ENCODE results near the gene MTMR4.
"Not testable (repeated sequence)": the region's sequence is repeated elsewhere in the genome, so short reads cannot be mapped to it uniquely, and the experiment has no call there.

The MTMR4 gene

GRCh38 chr17:58488428-58488890, 26.0 kb downstream of the MTMR4 start:
- no peak for DNase-seq

GRCh38 chr17:58487589-58488427, 26.6 kb downstream of the MTMR4 start, which contains the start of gene HSF5:
TSS of gene HSF5 (minus strand) at chr17:58488408. CDS start at chr17:58488274, 134 bp downstream.
- DNase-seq = peak; percentile 79

GRCh38 chr17:58484600-58484999, 29.8 kb downstream of the MTMR4 start:
- no peak for DNase-seq

GRCh38 chr17:58481798-58482197, 32.6 kb downstream of the MTMR4 start:
- DNase-seq = not testable (repeated sequence)

GRCh38 chr17:58480090-58480489, 34.3 kb downstream of the MTMR4 start:
- DNase-seq = no peak

- DNase-seq = no peak
Observed at GRCh38 chr17:58476812-58477211, 37.6 kb downstream of the MTMR4 start.

GRCh38 chr17:58475985-58476384, 38.5 kb downstream of the MTMR4 start:
- DNase-seq = no peak

- DNase-seq = no peak
Observed at GRCh38 chr17:58470356-58470755, 44.1 kb downstream of the MTMR4 start.

GRCh38 chr17:58468944-58469343, 45.5 kb downstream of the MTMR4 start:
- DNase-seq = no peak

- no peak for DNase-seq
Observed at GRCh38 chr17:58455491-58455890, 58.9 kb downstream of the MTMR4 start.

GRCh38 chr17:58452738-58453137, 61.7 kb downstream of the MTMR4 start:
- DNase-seq = no peak

- peak; percentile 69 for DNase-seq
Observed at GRCh38 chr17:58447039-58447975, 67.1 kb downstream of the MTMR4 start.

GRCh38 chr17:58446086-58446485, 68.4 kb downstream of the MTMR4 start:
- no peak for DNase-seq

Measured in CD4-positive, alpha-beta T cell treated with Interleukin-10 for 1 hour (primary cell).